DND-41 (cell line): Measurements from ENCODE around the gene RAD54L2.

ENCODE experiments used
- EZH2 ChIP-seq: IDR thresholded peaks from 3 replicates; pipeline ENCODE4 v1.6.1; 2012; ENCODE audit warnings: borderline replicate concordance, low read depth, mild to moderate bottlenecking, moderate library complexity, low read length, inconsistent platforms; ENCODE audit not compliant: severe bottlenecking
- TF ChIP-seq, protein P1 (sequence below): IDR thresholded peaks from 2 replicates; pipeline ENCODE4 v1.5.1; 2012; ENCODE audit warnings: borderline replicate concordance, low read length, moderate library complexity, mild to moderate bottlenecking; ENCODE audit not compliant: poor library complexity, severe bottlenecking; ENCODE audit errors: extremely low read depth

- TF ChIP-seq EZH2 = no peak
- TF ChIP-seq, protein P1, sequence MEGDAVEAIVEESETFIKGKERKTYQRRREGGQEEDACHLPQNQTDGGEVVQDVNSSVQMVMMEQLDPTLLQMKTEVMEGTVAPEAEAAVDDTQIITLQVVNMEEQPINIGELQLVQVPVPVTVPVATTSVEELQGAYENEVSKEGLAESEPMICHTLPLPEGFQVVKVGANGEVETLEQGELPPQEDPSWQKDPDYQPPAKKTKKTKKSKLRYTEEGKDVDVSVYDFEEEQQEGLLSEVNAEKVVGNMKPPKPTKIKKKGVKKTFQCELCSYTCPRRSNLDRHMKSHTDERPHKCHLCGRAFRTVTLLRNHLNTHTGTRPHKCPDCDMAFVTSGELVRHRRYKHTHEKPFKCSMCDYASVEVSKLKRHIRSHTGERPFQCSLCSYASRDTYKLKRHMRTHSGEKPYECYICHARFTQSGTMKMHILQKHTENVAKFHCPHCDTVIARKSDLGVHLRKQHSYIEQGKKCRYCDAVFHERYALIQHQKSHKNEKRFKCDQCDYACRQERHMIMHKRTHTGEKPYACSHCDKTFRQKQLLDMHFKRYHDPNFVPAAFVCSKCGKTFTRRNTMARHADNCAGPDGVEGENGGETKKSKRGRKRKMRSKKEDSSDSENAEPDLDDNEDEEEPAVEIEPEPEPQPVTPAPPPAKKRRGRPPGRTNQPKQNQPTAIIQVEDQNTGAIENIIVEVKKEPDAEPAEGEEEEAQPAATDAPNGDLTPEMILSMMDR = no peak
These were observed 897 bp downstream of the RAD54L2 start for GRCh38 chr3:51539291-51539941.
